B cell (primary cell): Measurements from ENCODE around the gene KMT2C. TPM values are rescaled to one million over a fixed set of nuclear protein-coding genes. Genes with fewer than 3 reads are reported as not detected.
"Not testable (repeated sequence)": the region's sequence is repeated elsewhere in the genome, so short reads cannot be mapped to it uniquely, and the experiment has no call there.

Experiments
- ATAC-seq: fragments of 200-7000 bp; cut with Tn5 transposase; one replicate; pipeline ENCODE4 v1.10.0; 2021; ENCODE audit warnings: low read depth, mild to moderate bottlenecking, moderate number of reproducible peaks, moderate library complexity
- CTCF ChIA-PET: fragments of 350-600 bp; sonication (Branson Sonifier 250); formaldehyde crosslinking; loops from one replicate; lab custom pipeline; 2021; ENCODE audit warnings: antibody characterized with exemption, inconsistent platforms; lab: Charles Lee
- POLR2A ChIA-PET: fragments of 350-600 bp; sonication (Branson Sonifier 250); formaldehyde crosslinking; loops from one replicate; lab custom pipeline; 2021; ENCODE audit warnings: antibody characterized with exemption; lab: Charles Lee
- DNase-seq: peaks from one replicate; pipeline ENCODE4 v3.0.0; 2013
- H2AFZ ChIP-seq: 2 replicates; pipeline ENCODE4 v1.6.1; 2012; ENCODE audit warnings: mild to moderate bottlenecking, low read depth, low read length; ENCODE audit not compliant: insufficient read depth, poor library complexity, severe bottlenecking
- H3K27ac ChIP-seq, 2 donors: 1 replicate in 1 of 2; 2 replicates in 1 of 2; pipeline ENCODE4 v1.5.1; 2012 to 2013; ENCODE audit warnings: low read length in 2 of 2, mild to moderate bottlenecking in 2 of 2, moderate library complexity in 1 of 2
- H3K27me3 ChIP-seq, 4 experiments: fragments of 200-600 bp in 1 of 4; sonication (generic) in 1 of 4; replicated peaks in 1 of 4; 1 replicate in 2 of 4; 2 replicates in 2 of 4; pipeline versions ENCODE4 v1.6.1 to v1.7.0; 2013 to 2016; ENCODE audit warnings: low read length in 3 of 4, mild to moderate bottlenecking in 2 of 4, mixed read lengths in 1 of 4, moderate library complexity in 1 of 4; ENCODE audit not compliant: insufficient read depth in 4 of 4, control insufficient read depth in 3 of 4; ENCODE audit errors: control extremely low read depth in 1 of 4
- H3K36me3 ChIP-seq, 2 experiments: replicated peaks in 1 of 2; 1 replicate in 1 of 2; 2 replicates in 1 of 2; pipeline versions ENCODE4 v1.6.1 to v1.7.1; 2013; ENCODE audit warnings: low read length in 1 of 2; ENCODE audit not compliant: insufficient read depth in 2 of 2, control insufficient read depth in 1 of 2; ENCODE audit errors: control extremely low read depth in 1 of 2, extremely low read depth in 1 of 2
- H3K4me1 ChIP-seq, 2 donors: fragments of 200-600 bp in 1 of 2; sonication (generic) in 1 of 2; 1 replicate in 1 of 2; 2 replicates in 1 of 2; pipeline versions ENCODE4 v1.5.1 to v1.6.1; 2013 to 2017; ENCODE audit warnings: low read length in 2 of 2; ENCODE audit not compliant: control insufficient read depth in 2 of 2, insufficient read depth in 2 of 2
- H3K4me2 ChIP-seq: replicated peaks from 2 replicates; pipeline ENCODE3; 2012; ENCODE audit warnings: mild to moderate bottlenecking, low read depth, low read length; ENCODE audit not compliant: poor library complexity, severe bottlenecking
- H3K4me3 ChIP-seq, 5 experiments: fragments of 200-600 bp in 1 of 5; sonication (generic) in 1 of 5; 1 replicate in 3 of 5; 2 replicates in 2 of 5; pipeline versions ENCODE4 v1.5.1 to v1.7.0; 2011 to 2016; ENCODE audit warnings: low read length in 4 of 5, mild to moderate bottlenecking in 4 of 5, low read depth in 2 of 5, control low read depth in 1 of 5, moderate library complexity in 1 of 5; ENCODE audit not compliant: insufficient read depth in 1 of 5; ENCODE audit errors: control extremely low read depth in 1 of 5, extremely low read depth in 1 of 5
- H3K79me2 ChIP-seq: fragments of 200-600 bp; sonication (generic); one replicate; pipeline ENCODE4 v1.6.0; 2016; ENCODE audit warnings: low read length; ENCODE audit not compliant: control insufficient read depth, insufficient read depth
- H3K9ac ChIP-seq: fragments of 200-600 bp; sonication (generic); 2 replicates; pipeline ENCODE4 v1.6.1; 2017; ENCODE audit warnings: mild to moderate bottlenecking, low read length, moderate library complexity
- H3K9me3 ChIP-seq, 3 donors: one replicate each; pipeline versions ENCODE4 v1.6.1 to v1.7.1; 2013; ENCODE audit warnings: low read length in 2 of 3; ENCODE audit not compliant: control insufficient read depth in 2 of 3, insufficient read depth in 1 of 3; ENCODE audit errors: control extremely low read depth in 1 of 3
- H4K20me1 ChIP-seq: 2 replicates; pipeline ENCODE4 v1.6.0; 2012; ENCODE audit warnings: mild to moderate bottlenecking, low read length; ENCODE audit not compliant: insufficient read depth, control insufficient read depth, poor library complexity, severe bottlenecking
- H3K27ac Mint-ChIP-seq: one replicate; pipeline ENCODE4 v1.8.0; 2021; ENCODE audit warnings: mixed read lengths
- H3K27me3 Mint-ChIP-seq: one replicate; pipeline ENCODE4 v1.8.0; 2021; ENCODE audit warnings: mixed read lengths
- H3K4me1 Mint-ChIP-seq: one replicate; pipeline ENCODE4 v1.8.0; 2021; ENCODE audit warnings: mixed read lengths
- H3K4me3 Mint-ChIP-seq: one replicate; pipeline ENCODE4 v1.8.0; 2021; ENCODE audit warnings: mixed read lengths
- H3K9me3 Mint-ChIP-seq: one replicate; pipeline ENCODE4 v1.8.0; 2022; ENCODE audit warnings: mixed read lengths; ENCODE audit not compliant: insufficient read depth
- EZH2 ChIP-seq: IDR thresholded peaks from 2 replicates; pipeline ENCODE4 v1.6.1; 2012; ENCODE audit warnings: borderline replicate concordance, low read depth, mild to moderate bottlenecking, moderate library complexity, low read length; ENCODE audit not compliant: insufficient read depth, poor library complexity, severe bottlenecking
- WGBS: methylation state at CpG from one replicate; pipeline ENCODE4 v1.1.5; 2013; ENCODE audit warnings: missing lambda C conversion rate; ENCODE audit not compliant: insufficient coverage; 5-methylcytosine and 5-hydroxymethylcytosine counted together
- intact Hi-C: fragments of 100-400 bp; cut with micrococcal nuclease; formaldehyde crosslinking; loops from one replicate; pipeline ENCODE4 v1.10.0; 2022
- polyA plus RNA-seq: library from polyadenylated mRNA; depleted of rRNA; stranded (reverse); fragments of >200 nt; gene quantifications from 2 replicates; pipeline ENCODE4 v1.2.3, GENCODE V29; 2012
- total RNA-seq, 2 donors: library from RNA; stranded (reverse); fragments of 120-200 nt in 1 of 2; gene quantifications; 1 replicate in 1 of 2; 2 replicates in 1 of 2; pipeline versions ENCODE4 v1.2.3 to v1.2.4, GENCODE V29; 2013 to 2022
- TF ChIP-seq, protein P1 (sequence below): fragments of 200-600 bp; IDR thresholded peaks from one replicate; pipeline ENCODE4 v1.8.0; 2022; ENCODE audit warnings: antibody characterized with exemption, mild to moderate bottlenecking

The KMT2C gene
- total and polyA plus RNA-seq, 2 donors (not counting 1 experiment from before 2014, with no cell fraction given) = 14.9 to 171 TPM

DNA sequence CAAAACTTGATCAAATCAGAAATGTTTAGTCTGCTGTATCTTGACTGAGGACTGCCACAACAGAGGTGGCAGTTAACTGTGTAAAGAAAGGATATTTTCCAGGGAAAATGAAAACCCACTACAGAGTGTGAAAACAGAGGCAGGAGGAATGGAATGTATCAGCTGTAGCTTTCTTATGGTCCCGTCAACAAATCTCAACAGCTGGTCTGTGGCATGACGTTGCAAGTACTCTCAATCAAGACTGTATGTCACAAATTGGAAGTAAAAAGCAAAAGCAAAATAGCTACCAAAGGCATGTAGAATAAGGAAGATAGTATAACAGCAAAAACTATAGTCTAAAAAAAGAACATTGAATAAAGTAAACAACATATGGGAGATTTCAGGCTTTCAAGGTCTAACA, 123.5 kb downstream of the KMT2C start:
- Histone ChIP-seq H3K36me3 (peaks cover 2 to 39% of the 10 kb centered on the region in 2 experiments), H3K79me2 (peaks cover 23% of the 10 kb centered on the region), H3K27me3 (no peaks in the 10 kb centered on the region), H3K9ac (no peak overlapping the region), H3K4me3 (no peak overlapping the region), H4K20me1 (peaks cover 20% of the 10 kb centered on the region), H3K9me3 (no peaks in the 10 kb centered on the region), H3K27ac (no peak overlapping the region), H3K4me1 (peaks cover 3 to 9% of the 10 kb centered on the region in 2 donors), H3K4me2 (no peak overlapping the region), H2AFZ (no peak overlapping the region)
- Mint-ChIP-seq H3K27ac (no peak overlapping the region), H3K4me3 (no peak overlapping the region), H3K27me3 (no peaks in the 10 kb centered on the region), H3K4me1 (peaks cover 27% of the 10 kb centered on the region), H3K9me3 (no peaks in the 10 kb centered on the region)
- DNase-seq = no peak
- POLR2A ChIA-PET = no interaction called here
- no peak for ATAC-seq
- intact Hi-C loops = no loop called here
- 80% methylated on average over 1 of the region's 2 CpGs for WGBS
- CTCF ChIA-PET = interaction anchor here (2.1 kb wide), 1 partner anchor 24 kb away, joined by 7 read pairs; no protein-coding TSS in a partner anchor
- TF ChIP-seq EZH2 = no peak
- TF ChIP-seq, protein P1, sequence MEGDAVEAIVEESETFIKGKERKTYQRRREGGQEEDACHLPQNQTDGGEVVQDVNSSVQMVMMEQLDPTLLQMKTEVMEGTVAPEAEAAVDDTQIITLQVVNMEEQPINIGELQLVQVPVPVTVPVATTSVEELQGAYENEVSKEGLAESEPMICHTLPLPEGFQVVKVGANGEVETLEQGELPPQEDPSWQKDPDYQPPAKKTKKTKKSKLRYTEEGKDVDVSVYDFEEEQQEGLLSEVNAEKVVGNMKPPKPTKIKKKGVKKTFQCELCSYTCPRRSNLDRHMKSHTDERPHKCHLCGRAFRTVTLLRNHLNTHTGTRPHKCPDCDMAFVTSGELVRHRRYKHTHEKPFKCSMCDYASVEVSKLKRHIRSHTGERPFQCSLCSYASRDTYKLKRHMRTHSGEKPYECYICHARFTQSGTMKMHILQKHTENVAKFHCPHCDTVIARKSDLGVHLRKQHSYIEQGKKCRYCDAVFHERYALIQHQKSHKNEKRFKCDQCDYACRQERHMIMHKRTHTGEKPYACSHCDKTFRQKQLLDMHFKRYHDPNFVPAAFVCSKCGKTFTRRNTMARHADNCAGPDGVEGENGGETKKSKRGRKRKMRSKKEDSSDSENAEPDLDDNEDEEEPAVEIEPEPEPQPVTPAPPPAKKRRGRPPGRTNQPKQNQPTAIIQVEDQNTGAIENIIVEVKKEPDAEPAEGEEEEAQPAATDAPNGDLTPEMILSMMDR = no peak

DNA sequence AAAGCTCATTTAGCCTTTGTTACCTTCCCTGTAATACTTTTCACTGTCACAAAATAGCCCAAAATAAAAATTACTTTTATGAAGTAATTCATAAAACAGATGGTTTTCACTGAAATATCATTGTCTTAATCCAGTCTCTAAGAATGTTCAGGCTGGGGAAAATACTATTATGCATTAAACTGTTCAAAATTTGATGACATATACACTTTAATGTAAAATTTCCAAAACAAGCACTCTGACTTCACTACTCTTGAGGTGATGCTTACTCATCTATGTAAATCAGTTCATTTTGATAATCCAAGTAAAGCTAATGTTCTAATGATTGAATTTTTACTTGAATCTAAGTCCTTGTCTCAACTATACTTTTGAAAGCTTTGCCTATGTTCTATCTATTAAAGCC, 127.9 kb downstream of the KMT2C start:
- Mint-ChIP-seq H3K27me3 (no peaks in the 10 kb centered on the region), H3K9me3 (no peaks in the 10 kb centered on the region), H3K27ac (no peak overlapping the region), H3K4me3 (no peak overlapping the region), H3K4me1 (peaks cover 9% of the 10 kb centered on the region)
- Histone ChIP-seq H3K9ac (no peak overlapping the region), H3K4me1 (no peaks in the 10 kb centered on the region), H3K27ac (no peak overlapping the region), H3K4me3 (no peak overlapping the region), H3K9me3 (peaks cover 0 to 3% (median 0%) of the 10 kb centered on the region in 3 donors), H4K20me1 (peaks cover 4% of the 10 kb centered on the region), H3K79me2 (peaks cover 12% of the 10 kb centered on the region), H3K27me3 (no peaks in the 10 kb centered on the region), H2AFZ (no peak overlapping the region), H3K4me2 (no peak overlapping the region), H3K36me3 (peaks cover 0 to 56% of the 10 kb centered on the region in 2 experiments)
- ChIA-PET CTCF (no interaction called here), POLR2A (no interaction called here)
- DNase-seq (no peak), ATAC-seq (no peak)
- intact Hi-C loops = no loop called here
- TF ChIP-seq, protein P1 = no peak
- TF ChIP-seq EZH2 = no peak

DNA sequence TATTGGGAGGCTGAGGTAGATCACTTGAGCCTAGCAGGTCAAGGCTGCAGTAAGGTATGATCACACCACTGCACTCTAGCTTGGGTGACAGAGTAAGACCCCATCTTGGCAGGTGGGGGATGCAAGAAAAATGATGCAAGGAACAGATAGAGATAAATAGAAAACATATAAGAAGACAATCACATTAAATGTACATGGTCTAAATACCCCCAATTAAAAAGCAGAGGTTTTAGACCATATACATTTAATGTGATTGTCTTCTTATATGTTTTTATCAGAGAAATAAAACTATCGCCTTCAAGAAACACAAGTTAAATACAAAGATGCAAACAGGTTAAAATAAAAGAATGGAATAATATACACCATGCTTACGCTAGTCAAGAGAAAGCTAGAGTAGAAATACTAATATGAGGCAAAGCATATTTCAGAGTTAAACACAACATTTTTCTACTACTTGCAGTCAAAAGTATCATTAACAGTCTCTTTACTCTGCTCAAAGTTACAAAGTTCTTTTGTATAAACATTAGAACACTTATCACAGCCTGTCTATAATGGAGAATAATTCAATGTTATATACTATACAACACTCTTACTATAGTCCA, 136.2 kb downstream of the KMT2C start:
- H3K9me3 Mint-ChIP-seq, intact Hi-C loops, H3K27me3 Mint-ChIP-seq, H3K79me2 ChIP-seq, H3K9me3 ChIP-seq, DNase-seq, POLR2A ChIA-PET, CTCF ChIA-PET, H3K27me3 ChIP-seq, H3K27ac Mint-ChIP-seq, ATAC-seq, H3K4me1 ChIP-seq, H3K9ac ChIP-seq, H3K4me3 ChIP-seq, H3K4me3 Mint-ChIP-seq, H3K4me2 ChIP-seq, H4K20me1 ChIP-seq, H2AFZ ChIP-seq, H3K27ac ChIP-seq: not testable (repeated sequence)
- peaks cover 2 to 17% of the 10 kb centered on the region in 2 experiments for H3K36me3 ChIP-seq
- peaks cover 23% of the 10 kb centered on the region for H3K4me1 Mint-ChIP-seq
- no CpG with 5 or more reads among the region's 2 CpGs for WGBS
